ENCODE measurements around the gene PROB1. TPM values are rescaled to one million over a fixed set of nuclear protein-coding genes. Genes with fewer than 3 reads are reported as not detected.
A peak's percentile ranks its signal among the peaks of the same experiment; 100 is the strongest.

The PROB1 gene
- total RNA-seq, 1 donor from 2014 or later = 0.53 TPM

DNA sequence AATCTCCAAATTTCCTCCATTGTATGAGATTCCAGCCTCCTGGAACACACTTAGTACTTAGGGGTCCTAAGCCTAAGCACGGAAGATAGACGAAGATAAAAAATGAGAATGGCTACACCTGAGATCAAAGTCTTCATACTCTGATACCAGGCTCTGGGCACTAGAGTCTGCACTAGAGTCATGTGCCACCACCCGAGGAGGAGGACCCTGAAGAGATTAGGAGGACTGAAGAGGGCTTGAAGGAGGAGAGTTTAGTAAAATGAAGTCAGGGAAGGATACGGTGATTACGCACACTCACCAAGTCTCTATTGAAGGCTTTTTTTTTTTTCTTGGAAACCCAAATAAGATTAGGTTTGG lies 9.6 kb upstream of the PROB1 start:
- no peaks in the 10 kb centered on the region for H3K36me3 ChIP-seq (ENCODE audit: control insufficient read depth, insufficient read depth, low read length)
- DNase-seq (ENCODE audit: low read depth) (no peak), FAIRE-seq (no peak)
- peak overlapping the region; percentile 42 for H3K4me3 ChIP-seq (ENCODE audit: low read depth, low read length)
- no peaks in the 10 kb centered on the region for H3K27me3 ChIP-seq (ENCODE audit: control insufficient read depth, insufficient read depth, low read length)
- TF ChIP-seq, protein P1, sequence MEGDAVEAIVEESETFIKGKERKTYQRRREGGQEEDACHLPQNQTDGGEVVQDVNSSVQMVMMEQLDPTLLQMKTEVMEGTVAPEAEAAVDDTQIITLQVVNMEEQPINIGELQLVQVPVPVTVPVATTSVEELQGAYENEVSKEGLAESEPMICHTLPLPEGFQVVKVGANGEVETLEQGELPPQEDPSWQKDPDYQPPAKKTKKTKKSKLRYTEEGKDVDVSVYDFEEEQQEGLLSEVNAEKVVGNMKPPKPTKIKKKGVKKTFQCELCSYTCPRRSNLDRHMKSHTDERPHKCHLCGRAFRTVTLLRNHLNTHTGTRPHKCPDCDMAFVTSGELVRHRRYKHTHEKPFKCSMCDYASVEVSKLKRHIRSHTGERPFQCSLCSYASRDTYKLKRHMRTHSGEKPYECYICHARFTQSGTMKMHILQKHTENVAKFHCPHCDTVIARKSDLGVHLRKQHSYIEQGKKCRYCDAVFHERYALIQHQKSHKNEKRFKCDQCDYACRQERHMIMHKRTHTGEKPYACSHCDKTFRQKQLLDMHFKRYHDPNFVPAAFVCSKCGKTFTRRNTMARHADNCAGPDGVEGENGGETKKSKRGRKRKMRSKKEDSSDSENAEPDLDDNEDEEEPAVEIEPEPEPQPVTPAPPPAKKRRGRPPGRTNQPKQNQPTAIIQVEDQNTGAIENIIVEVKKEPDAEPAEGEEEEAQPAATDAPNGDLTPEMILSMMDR (IDR thresholded peaks at IDR 0.05; ENCODE audit: insufficient read depth, low read length, severe bottlenecking) = no peak

DNA sequence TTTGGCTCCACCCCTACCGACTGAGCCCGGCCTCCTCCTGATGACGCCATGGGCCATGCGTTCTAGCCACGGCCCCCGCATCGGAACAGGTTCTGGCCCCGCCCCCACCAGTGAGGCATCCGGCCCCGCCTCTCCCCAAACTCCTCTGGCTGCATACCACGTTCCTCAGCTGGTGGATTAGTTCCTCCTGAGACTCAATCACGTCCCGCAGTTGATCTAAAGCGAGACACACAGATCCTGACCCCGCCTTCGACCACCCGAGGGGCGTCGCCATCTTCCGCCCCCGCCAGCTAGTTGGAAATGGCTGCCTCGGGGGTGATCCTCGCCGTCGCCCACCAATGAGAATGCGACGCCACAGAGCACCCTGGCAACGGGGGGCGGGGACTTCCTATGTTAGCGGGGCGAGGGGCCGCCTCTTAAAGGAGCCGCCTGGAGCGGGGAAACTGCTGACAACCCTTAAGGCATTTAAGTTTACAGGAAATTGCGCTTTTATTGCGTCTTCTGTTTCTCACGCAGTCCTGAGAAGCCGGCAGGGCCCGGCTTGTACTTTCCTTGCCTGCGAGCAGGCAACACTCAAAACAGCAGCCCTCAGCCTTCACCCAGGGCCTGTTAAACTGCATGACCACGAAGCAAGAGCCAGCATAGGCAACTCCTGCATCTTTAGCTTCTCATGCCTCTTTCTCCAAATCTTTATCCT lies 9.0 kb upstream of the PROB1 start, which contains the start of gene SPATA24:
SPATA24 (minus strand) TSS at position 303 of the 697 bp plus-strand sequence; CDS start at position 274, 29 bp downstream.
- TF ChIP-seq, protein P1 (IDR thresholded peaks at IDR 0.05; ENCODE audit: insufficient read depth, low read length, severe bottlenecking) = no peak
- Histone ChIP-seq H3K27me3 (ENCODE audit: control insufficient read depth, insufficient read depth, low read length) (no peaks in the 10 kb centered on the region), H3K36me3 (ENCODE audit: control insufficient read depth, insufficient read depth, low read length) (no peaks in the 10 kb centered on the region), H3K4me3 (ENCODE audit: low read depth, low read length) (peak within 1 kb of the TSS; percentile 42)
- no peak for FAIRE-seq
- peak; percentile 87 for DNase-seq (ENCODE audit: low read depth)

- FAIRE-seq (no peak), DNase-seq (ENCODE audit: low read depth) (no peak)
- no peaks in the 10 kb centered on the region for H3K36me3 ChIP-seq (ENCODE audit: control insufficient read depth, insufficient read depth, low read length)
- peak overlapping the region; percentile 42 for H3K4me3 ChIP-seq (ENCODE audit: low read depth, low read length)
- H3K27me3 ChIP-seq (ENCODE audit: control insufficient read depth, insufficient read depth, low read length) = no peaks in the 10 kb centered on the region
- TF ChIP-seq, protein P1 (IDR thresholded peaks at IDR 0.05; ENCODE audit: insufficient read depth, low read length, severe bottlenecking) = no peak
Measured at GRCh38 chr5:139403418-139403786, 8.5 kb upstream of the PROB1 start.

DNA sequence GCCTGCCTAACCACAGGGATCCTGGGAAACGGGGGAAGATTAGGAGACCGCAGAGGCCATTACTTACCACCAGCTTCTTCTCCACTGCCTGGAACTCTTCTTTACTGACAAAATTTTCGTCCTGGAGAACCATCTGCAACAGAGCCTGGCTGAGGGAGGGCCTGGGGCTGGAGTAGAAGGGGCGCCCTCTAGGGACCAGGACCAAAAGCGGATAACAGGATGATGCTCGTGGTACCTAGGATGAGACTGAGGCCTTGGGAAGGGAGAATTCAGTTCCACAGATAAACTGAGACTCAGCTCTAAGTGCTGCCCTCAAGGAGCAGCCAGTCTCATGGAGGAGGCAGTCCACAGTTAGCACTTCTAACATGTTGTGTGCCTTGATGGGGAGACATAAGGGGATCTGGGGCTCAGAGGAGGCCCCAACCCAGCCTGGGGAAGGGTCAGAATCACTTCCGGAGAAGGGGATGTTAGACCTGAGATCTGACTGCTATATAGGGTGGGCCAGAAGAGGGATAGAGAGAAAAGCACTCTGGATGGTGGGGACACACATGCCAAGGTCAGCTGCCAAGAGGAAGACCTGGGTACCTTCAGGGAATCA lies 7.8 kb upstream of the PROB1 start:
- FAIRE-seq = no peak
- Histone ChIP-seq H3K4me3 (ENCODE audit: low read depth, low read length) (no peak overlapping the region), H3K36me3 (ENCODE audit: control insufficient read depth, insufficient read depth, low read length) (no peaks in the 10 kb centered on the region), H3K27me3 (ENCODE audit: control insufficient read depth, insufficient read depth, low read length) (no peaks in the 10 kb centered on the region)
- DNase-seq (ENCODE audit: low read depth) = no peak
- TF ChIP-seq, protein P1 (IDR thresholded peaks at IDR 0.05; ENCODE audit: insufficient read depth, low read length, severe bottlenecking) = peak; percentile 47

- Histone ChIP-seq H3K27me3 (ENCODE audit: control insufficient read depth, insufficient read depth, low read length) (no peaks in the 10 kb centered on the region), H3K4me3 (ENCODE audit: low read depth, low read length) (no peak overlapping the region), H3K36me3 (ENCODE audit: control insufficient read depth, insufficient read depth, low read length) (no peaks in the 10 kb centered on the region)
- TF ChIP-seq, protein P1 (IDR thresholded peaks at IDR 0.05; ENCODE audit: insufficient read depth, low read length, severe bottlenecking) = no peak
- no peak for DNase-seq (ENCODE audit: low read depth)
- FAIRE-seq = no peak
Measured at GRCh38 chr5:139401546-139401945, 6.6 kb upstream of the PROB1 start.

All from bronchial epithelial cell (primary cell).